IMR-90 (cell line): ENCODE data around the gene BOD1L1. TPM values are rescaled to one million over a fixed set of nuclear protein-coding genes. Genes with fewer than 3 reads are reported as not detected.

Experiments
- CEBPB ChIP-seq: IDR thresholded peaks from 2 replicates; pipeline ENCODE4 v1.6.1; 2012; ENCODE audit warnings: low read depth, low read length, improper control_type of control experiment
- FOS ChIP-seq: fragments of 150-350 bp; IDR thresholded peaks from 2 replicates; pipeline ENCODE4 v1.6.1; 2016; ENCODE audit warnings: low read depth, low read length
- MAZ ChIP-seq: IDR thresholded peaks from 2 replicates; pipeline ENCODE4 v1.6.1; 2012; ENCODE audit warnings: low read depth, mild to moderate bottlenecking, low read length, improper control_type of control experiment, moderate library complexity, borderline replicate concordance
- SMC3 ChIP-seq: fragments of 150-350 bp; IDR thresholded peaks from 2 replicates; pipeline ENCODE4 v1.6.1; 2016; ENCODE audit warnings: low read depth, mild to moderate bottlenecking, antibody characterized with exemption, low read length, moderate library complexity
- polyA plus RNA-seq, 3 experiments: library from polyadenylated mRNA; depleted of rRNA; stranded (reverse); fragments of >200 nt; gene quantifications; 2 replicates each; pipeline ENCODE4 v1.2.3, GENCODE V29; 2012; ENCODE audit warnings: low replicate concordance in 1 of 3
- total RNA-seq: library from RNA; depleted of rRNA; stranded (reverse); fragments of >200 nt; gene quantifications from 2 replicates; pipeline ENCODE4 v1.2.3, GENCODE V29; 2012

BOD1L1 gene
- total and polyA plus RNA-seq, 2 of the 4 experiments (the other 2 are of a cell fraction), result 13.5 to 26.9 TPM

DNA sequence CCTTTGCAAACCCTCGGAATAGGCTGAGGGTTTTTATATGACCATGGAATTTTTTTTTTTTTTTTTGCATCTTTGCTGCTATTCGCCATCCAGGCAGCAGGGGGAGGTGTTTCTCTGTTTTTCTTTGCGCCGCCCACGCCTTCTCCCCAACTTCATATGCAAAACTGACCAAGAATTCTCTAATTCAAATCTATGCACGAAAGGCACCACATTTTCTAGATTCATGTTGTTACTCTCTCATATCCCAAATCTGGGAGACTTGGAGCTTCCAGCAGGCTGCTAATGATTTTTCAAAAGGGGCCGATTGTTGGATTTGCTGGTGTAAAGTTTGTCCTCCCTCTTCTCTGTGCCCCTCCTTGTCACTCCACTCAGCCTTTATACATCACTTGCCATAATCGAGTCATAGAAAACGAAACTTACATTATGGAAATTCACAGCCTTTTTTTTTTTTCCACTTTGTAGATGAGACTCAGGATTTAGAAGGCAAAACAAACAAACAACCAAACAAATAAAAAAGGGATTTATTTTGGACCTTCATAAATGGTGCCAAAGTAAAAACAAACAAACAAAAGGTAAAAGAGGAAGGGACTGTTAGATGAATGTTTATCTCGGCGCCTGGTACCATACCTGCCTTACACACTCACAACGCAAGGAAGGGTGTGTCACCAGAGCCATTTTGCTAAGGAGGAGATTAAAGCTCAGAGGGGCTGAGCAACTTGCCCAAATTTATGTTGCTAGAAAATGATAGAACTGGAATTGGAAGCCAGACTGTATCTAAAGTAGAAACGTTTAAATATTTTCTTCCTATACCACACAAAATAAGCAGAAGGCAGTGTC, 29.3 kb upstream of the BOD1L1 start (continued):
- TF ChIP-seq SMC3, result peak; percentile 90
- no peak for TF ChIP-seq FOS
- TF ChIP-seq CEBPB, result no peak
- TF ChIP-seq MAZ, result no peak
